GM19455 (cell line): ENCODE results near the gene C4BPB.

Experiments used
- ATAC-seq: cut with Tn5 transposase; IDR thresholded peaks from one replicate; pipeline ENCODE4 v1.9.1; 2021; ENCODE audit not compliant: unreplicated experiment

The C4BPB gene

GRCh38 chr1:207084232-207084631 is 4.4 kb upstream of the C4BPB start:
- no peak for ATAC-seq

- ATAC-seq, result peak; percentile 80
These were observed 3.9 kb upstream of the C4BPB start for GRCh38 chr1:207084701-207085180.

GRCh38 chr1:207085887-207086286 is 2.8 kb upstream of the C4BPB start:
- ATAC-seq, result no peak

GRCh38 chr1:207088161-207088560 is 499 bp upstream of the C4BPB start:
- ATAC-seq, result no peak

- ATAC-seq, result no peak
These were observed 1.1 kb downstream of the C4BPB start for GRCh38 chr1:207089627-207090355.

- ATAC-seq, result no peak
These were observed 2.7 kb downstream of the C4BPB start for GRCh38 chr1:207091200-207091908.

- no peak for ATAC-seq
These were observed 5.3 kb downstream of the C4BPB start for GRCh38 chr1:207093944-207094343.

GRCh38 chr1:207097871-207098324 is 9.2 kb downstream of the C4BPB start:
- peak; percentile 83 for ATAC-seq

GRCh38 chr1:207101720-207102119 is 13.1 kb downstream of the C4BPB start:
- no peak for ATAC-seq

GRCh38 chr1:207102146-207102545 is 13.5 kb downstream of the C4BPB start:
- no peak for ATAC-seq

- ATAC-seq, result no peak
These were observed 14.0 kb downstream of the C4BPB start for GRCh38 chr1:207102659-207103058.

GRCh38 chr1:207103892-207104373 is 15.3 kb downstream of the C4BPB start, which contains the start of gene C4BPA:
Gene C4BPA, plus strand, starts transcription at chr1:207104233. Its CDS starts 8,793 bp downstream, at chr1:207113026.
- ATAC-seq, result no peak

- ATAC-seq, result no peak
These were observed 20.3 kb downstream of the C4BPB start for GRCh38 chr1:207109004-207109403.

- no peak for ATAC-seq
These were observed 24.1 kb downstream of the C4BPB start for GRCh38 chr1:207112616-207113296.

GRCh38 chr1:207115269-207115668 is 26.6 kb downstream of the C4BPB start:
- ATAC-seq, result no peak

GRCh38 chr1:207124389-207124788 is 35.7 kb downstream of the C4BPB start:
- no peak for ATAC-seq

GRCh38 chr1:207128336-207128921 is 39.8 kb downstream of the C4BPB start:
- no peak for ATAC-seq

- ATAC-seq, result no peak
These were observed 40.4 kb downstream of the C4BPB start for GRCh38 chr1:207129053-207129452.

GRCh38 chr1:207130252-207131036 is 41.8 kb downstream of the C4BPB start:
- no peak for ATAC-seq

- ATAC-seq, result no peak
These were observed 42.5 kb downstream of the C4BPB start for GRCh38 chr1:207131163-207131562.
